HepG2 (cell line): ENCODE data around the gene XKR7. TPM values are rescaled to one million over a fixed set of nuclear protein-coding genes. Genes with fewer than 3 reads are reported as not detected.

ENCODE experiments used
- ATAC-seq: fragments of 200-7000 bp; cut with Tn5 transposase; 3 replicates; pipeline ENCODE4 v1.9.1; 2020; ENCODE audit warnings: mild to moderate bottlenecking, moderate library complexity
- BruUV-seq: library from RNA; stranded (reverse); fragments of 400-500 nt; replicated peaks from 2 replicates; lab custom pipeline; 2021; lab: Mats Ljungman, UMichigan
- CTCF ChIA-PET: fragments of 300-600 bp; formaldehyde crosslinking; extraction: SDS; loops from one replicate; lab custom pipeline; 2021; ENCODE audit warnings: low total read pairs, inconsistent platforms, low intra/inter-chr PET ratio; lab: Yijun Ruan, JAX
- POLR2A ChIA-PET: fragments of 350-600 bp; sonication (Branson Sonifier 250); formaldehyde crosslinking; loops from one replicate; lab custom pipeline; 2020; ENCODE audit warnings: antibody characterized with exemption, inconsistent platforms; lab: Yijun Ruan, JAX
- DNase-seq: peaks from one replicate; pipeline ENCODE4 v3.0.0-alpha.2; 2015; ENCODE audit warnings: low spot score
- FAIRE-seq: peaks from 3 replicates; lab custom pipeline; 2011; peaks lifted over from hg19 to GRCh38; lab: Jason Lieb, UNC
- H2AFZ ChIP-seq: one replicate; pipeline ENCODE4 v1.6.1; 2011; ENCODE audit warnings: low read length, inconsistent platforms
- H3K27ac ChIP-seq: fragments of 300-600 bp; 3 replicates; pipeline ENCODE4 v1.8.0; 2011; ENCODE audit warnings: mixed run types, mild to moderate bottlenecking, mixed read lengths, low read length, inconsistent platforms; ENCODE audit not compliant: insufficient read depth; ENCODE audit errors: extremely low read length
- H3K27me3 ChIP-seq, 2 experiments: fragments of 200-600 bp in 1 of 2; 2 replicates in 1 of 2; 3 replicates in 1 of 2; pipeline versions ENCODE4 v1.6.0 to v1.8.0; 2011; ENCODE audit warnings: low read length in 2 of 2, mild to moderate bottlenecking in 2 of 2, moderate library complexity in 2 of 2, inconsistent platforms in 1 of 2; ENCODE audit not compliant: insufficient read depth in 2 of 2, control insufficient read depth in 1 of 2
- H3K36me3 ChIP-seq, 2 experiments: fragments of 200-600 bp in 1 of 2; replicated peaks in 1 of 2; 2 replicates in 1 of 2; 3 replicates in 1 of 2; pipeline versions ENCODE4 v1.5.1 to v1.8.0; 2011; ENCODE audit warnings: low read length in 2 of 2, inconsistent platforms in 1 of 2; ENCODE audit not compliant: insufficient read depth in 2 of 2, control insufficient read depth in 1 of 2
- H3K4me1 ChIP-seq: 2 replicates; pipeline ENCODE4 v1.5.1; 2012; ENCODE audit warnings: low read length, inconsistent platforms; ENCODE audit not compliant: insufficient read depth
- H3K4me2 ChIP-seq: 2 replicates; pipeline ENCODE4 v1.6.0; 2011; ENCODE audit warnings: low read depth, low read length, inconsistent platforms
- H3K4me3 ChIP-seq, 3 experiments: fragments of 200-600 bp in 1 of 3; sonication (generic), shearing (Covaris generic) in 1 of 3; replicated peaks in 1 of 3; 2 replicates each; pipeline ENCODE4 v1.5.1; 2011 to 2016; ENCODE audit warnings: low read length in 3 of 3, inconsistent platforms in 2 of 3, low read depth in 2 of 3, mild to moderate bottlenecking in 2 of 3, control low read depth in 1 of 3, mixed read lengths in 1 of 3; ENCODE audit not compliant: insufficient read depth in 1 of 3
- H3K79me2 ChIP-seq: one replicate; pipeline ENCODE4 v1.6.1; 2011; ENCODE audit warnings: low read length, inconsistent platforms; ENCODE audit not compliant: insufficient read depth
- H3K9ac ChIP-seq: 2 replicates; pipeline ENCODE4 v1.6.0; 2011; ENCODE audit warnings: mild to moderate bottlenecking, low read depth, low read length, inconsistent platforms; ENCODE audit not compliant: insufficient read depth
- H3K9me3 ChIP-seq: 2 replicates; pipeline ENCODE4 v1.5.1; 2012; ENCODE audit warnings: mild to moderate bottlenecking, low read length
- H4K20me1 ChIP-seq: 2 replicates; pipeline ENCODE4 v1.6.0; 2011; ENCODE audit warnings: inconsistent platforms, mild to moderate bottlenecking, low read length, moderate library complexity; ENCODE audit not compliant: insufficient read depth
- BCL6 ChIP-seq: IDR thresholded peaks from 2 replicates; pipeline ENCODE4 v1.6.1; 2016; ENCODE audit warnings: missing genetic modification reagents, missing compliant biosample characterization
- HNF4A ChIP-seq: sonication (generic); formaldehyde crosslinking; IDR thresholded peaks from 2 replicates; pipeline ENCODE4 v1.4.0; 2020; ENCODE audit warnings: missing genetic modification reagents
- HNF4G ChIP-seq, 2 experiments: sonication (generic) in 1 of 2; formaldehyde crosslinking in 1 of 2; IDR thresholded peaks; 2 replicates each; pipeline versions ENCODE4 v1.4.0 to v1.6.1; 2011 to 2020; ENCODE audit warnings: borderline replicate concordance in 2 of 2, low read depth in 2 of 2, mild to moderate bottlenecking in 2 of 2, low read length in 1 of 2, missing genetic modification reagents in 1 of 2, moderate library complexity in 1 of 2
- KLF15 ChIP-seq: sonication (generic); formaldehyde crosslinking; IDR thresholded peaks from 2 replicates; pipeline ENCODE4 v1.8.1; 2023; ENCODE audit warnings: borderline replicate concordance, mild to moderate bottlenecking, inconsistent platforms, missing genetic modification reagents, mixed read lengths
- MEF2D ChIP-seq: sonication (generic); formaldehyde crosslinking; IDR thresholded peaks from 2 replicates; pipeline ENCODE4 v1.5.1; 2020; ENCODE audit warnings: mild to moderate bottlenecking, missing genetic modification reagents
- NCOR1 ChIP-seq: fragments of 200-600 bp; sonication (generic); IDR thresholded peaks from 2 replicates; pipeline ENCODE4 v1.7.0; 2017; ENCODE audit warnings: antibody characterized with exemption, low read length, borderline replicate concordance
- NR2F1 ChIP-seq, 2 experiments: fragments of 450-650 bp in 1 of 2; formaldehyde crosslinking in 1 of 2; IDR thresholded peaks; 2 replicates each; pipeline versions ENCODE4 v1.5.0 to v1.6.1; 2016 to 2020; ENCODE audit warnings: mild to moderate bottlenecking in 1 of 2, missing compliant biosample characterization in 1 of 2, missing genetic modification reagents in 1 of 2, moderate library complexity in 1 of 2
- NR2F6 ChIP-seq, 2 experiments: IDR thresholded peaks; 2 replicates each; pipeline ENCODE4 v1.6.1; 2016; ENCODE audit warnings: antibody characterized with exemption in 1 of 2, mild to moderate bottlenecking in 1 of 2
- PTBP1 ChIP-seq: fragments of 200-400 bp; formaldehyde crosslinking; IDR thresholded peaks from 2 replicates; pipeline ENCODE4 v1.6.1; 2018; ENCODE audit warnings: low read length, low read depth; ENCODE audit not compliant: poor library complexity, severe bottlenecking
- RARA ChIP-seq: IDR thresholded peaks from 2 replicates; pipeline ENCODE4 v1.6.1; 2016; ENCODE audit warnings: missing genetic modification reagents, missing compliant biosample characterization
- RFX1 ChIP-seq: fragments of 450-650 bp; IDR thresholded peaks from 2 replicates; pipeline ENCODE4 v1.6.1; 2017
- RXRA ChIP-seq: sonication (generic); formaldehyde crosslinking; IDR thresholded peaks from 2 replicates; pipeline ENCODE4 v1.5.1; 2020; ENCODE audit warnings: missing genetic modification reagents
- SKI ChIP-seq: fragments of 450-650 bp; IDR thresholded peaks from one replicate; pipeline ENCODE4 v1.6.1; 2018; ENCODE audit warnings: mild to moderate bottlenecking; ENCODE audit not compliant: partially characterized antibody
- SOX13 ChIP-seq, 3 experiments: fragments of 450-650 bp in 1 of 3; sonication (generic) in 1 of 3; formaldehyde crosslinking in 1 of 3; IDR thresholded peaks in 2 of 3; conservative IDR thresholded peaks in 1 of 3; 2 replicates each; pipeline versions ENCODE4 v1.5.0 to v1.6.1; 2016 to 2020; ENCODE audit warnings: antibody characterized with exemption in 1 of 3, mild to moderate bottlenecking in 1 of 3, missing compliant biosample characterization in 1 of 3, missing genetic modification reagents in 1 of 3, moderate library complexity in 1 of 3
- SOX5 ChIP-seq: IDR thresholded peaks from 2 replicates; pipeline ENCODE4 v1.6.1; 2016; ENCODE audit warnings: borderline replicate concordance
- TEAD3 ChIP-seq: optimal IDR thresholded peaks from 2 replicates; pipeline ENCODE3; 2016; ENCODE audit warnings: borderline replicate concordance
- YEATS2 ChIP-seq: sonication (generic); formaldehyde crosslinking; IDR thresholded peaks from 2 replicates; pipeline ENCODE4 v1.4.0; 2020; ENCODE audit warnings: missing genetic modification reagents, borderline replicate concordance
- ZNF3 ChIP-seq: IDR thresholded peaks from 2 replicates; pipeline ENCODE4 v1.7.0; 2017; ENCODE audit warnings: inconsistent platforms
- WGBS: methylation state at CpG from one replicate; pipeline ENCODE4 v1.1.6; 2017; ENCODE audit warnings: low lambda C conversion rate; 5-methylcytosine and 5-hydroxymethylcytosine counted together
- in situ Hi-C: cut with HindIII; loops from 2 replicates; pipeline ENCODE4 v1.10.0; 2017; ENCODE audit warnings: low pct_unique_long_range_greater_than_20kb; ENCODE audit not compliant: extremely low pct_ligation_motif_present
- intact Hi-C: fragments of 100-400 bp; cut with micrococcal nuclease; formaldehyde crosslinking; loops from one replicate; pipeline ENCODE4 v1.10.0; 2022; ENCODE audit not compliant: unreplicated experiment
- polyA plus RNA-seq, 8 experiments: library from polyadenylated mRNA; depleted of rRNA in 3 of 8; stranded (reverse) in 7 of 8; unstranded in 1 of 8; fragments of >200 nt; fragmentation: Illumina TruSeq in 4 of 8; extraction: Trizol in 4 of 8; gene quantifications; 2 replicates each; pipeline versions ENCODE4 v1.2.1 to v1.2.3, GENCODE V29; 2011 to 2016; ENCODE audit warnings: low read depth in 4 of 8, missing spikeins in 1 of 8, mixed read lengths in 1 of 8; ENCODE audit not compliant: insufficient read depth in 1 of 8
- total RNA-seq, 5 experiments: library from RNA; depleted of rRNA; stranded (reverse); fragments of >200 nt; fragmentation: Illumina TruSeq; extraction: Trizol; gene quantifications; 2 replicates each; pipeline ENCODE4 v1.2.3, GENCODE V29; 2016; ENCODE audit warnings: low read depth in 1 of 5
- TF ChIP-seq, protein P1 (sequence below): conservative IDR thresholded peaks from 2 replicates; pipeline ENCODE4 v1.6.1; 2018; ENCODE audit warnings: missing genetic modification reagents

Gene XKR7
- total and polyA plus RNA-seq, 2 of the 13 experiments (the other 11 are each of a cell fraction or from before 2014, with no cell fraction given), result not detected

DNA sequence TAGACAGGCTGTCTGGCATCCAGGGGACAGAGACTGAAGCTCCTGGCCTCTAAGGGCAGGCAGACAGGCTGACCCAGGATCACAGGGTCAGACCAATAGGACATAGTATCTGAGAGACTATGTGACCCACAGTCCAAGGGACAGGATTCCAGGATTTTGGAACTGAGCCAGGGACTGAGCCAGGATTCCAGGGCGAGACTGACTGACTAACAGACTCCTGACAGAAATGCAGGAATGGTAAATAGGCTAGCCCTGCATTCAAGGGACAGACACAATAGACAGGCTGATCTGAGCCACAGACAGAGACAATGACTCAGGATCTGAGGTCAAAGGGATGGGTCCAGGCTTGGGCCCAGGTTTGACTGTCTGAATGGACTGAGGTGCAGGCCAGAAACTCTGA, 19.8 kb downstream of the XKR7 start:
- Histone ChIP-seq H3K4me3 (no peak overlapping the region), H3K9me3 (no peaks in the 10 kb centered on the region), H3K27ac (no peak overlapping the region), H4K20me1 (no peaks in the 10 kb centered on the region), H3K4me2 (no peak overlapping the region), H3K36me3 (no peaks in the 10 kb centered on the region), H3K27me3 (peaks cover 0 to 17% of the 10 kb centered on the region in 2 experiments; a peak in 4 of 5 replicates), H2AFZ (no peak overlapping the region), H3K9ac (no peak overlapping the region), H3K4me1 (no peaks in the 10 kb centered on the region), H3K79me2 (no peaks in the 10 kb centered on the region)
- peak; percentile 45 for DNase-seq
- TF ChIP-seq RFX1, result no peak
- 0 out of 2 replicates have a peak, but pooled peaks have one; percentile 41 for TF ChIP-seq RARA (CRISPR knock-in tag)
- TF ChIP-seq ZNF3 (CRISPR knock-in tag), result peak; percentile 91
- 0 out of 2 replicates have a peak, but pooled peaks have one; percentile 18 for TF ChIP-seq SOX5
- TF ChIP-seq, protein P1, sequence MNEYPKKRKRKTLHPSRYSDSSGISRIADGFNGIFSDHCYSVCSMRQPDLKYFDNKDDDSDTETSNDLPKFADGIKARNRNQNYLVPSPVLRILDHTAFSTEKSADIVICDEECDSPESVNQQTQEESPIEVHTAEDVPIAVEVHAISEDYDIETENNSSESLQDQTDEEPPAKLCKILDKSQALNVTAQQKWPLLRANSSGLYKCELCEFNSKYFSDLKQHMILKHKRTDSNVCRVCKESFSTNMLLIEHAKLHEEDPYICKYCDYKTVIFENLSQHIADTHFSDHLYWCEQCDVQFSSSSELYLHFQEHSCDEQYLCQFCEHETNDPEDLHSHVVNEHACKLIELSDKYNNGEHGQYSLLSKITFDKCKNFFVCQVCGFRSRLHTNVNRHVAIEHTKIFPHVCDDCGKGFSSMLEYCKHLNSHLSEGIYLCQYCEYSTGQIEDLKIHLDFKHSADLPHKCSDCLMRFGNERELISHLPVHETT (CRISPR knock-in tag), result no peak
- peak; percentile 71 for TF ChIP-seq HNF4A (CRISPR knock-in tag)
- no peak for TF ChIP-seq YEATS2 (CRISPR knock-in tag)
- TF ChIP-seq RXRA (CRISPR knock-in tag), result 0 out of 2 replicates have a peak, but pooled peaks have one; percentile 18
- peak; percentile 67 for TF ChIP-seq TEAD3 (CRISPR knock-in tag)
- TF ChIP-seq NCOR1, result 0 out of 2 replicates have a peak, but pooled peaks have one; percentile 63
- TF ChIP-seq BCL6 (CRISPR knock-in tag), result 0 out of 2 replicates have a peak, but pooled peaks have one; percentile 26
- no peak for TF ChIP-seq PTBP1
- TF ChIP-seq KLF15 (CRISPR knock-in tag), result no peak
- TF ChIP-seq NR2F6 (IDR thresholded peaks at IDR 0.05), result no peak
- TF ChIP-seq NR2F6 (CRISPR knock-in tag; IDR thresholded peaks at IDR 0.05), result peak; percentile 34; the same call in 1 of the 2 replicates
- no peak for TF ChIP-seq MEF2D (CRISPR knock-in tag)
- TF ChIP-seq NR2F1 (CRISPR knock-in tag; IDR thresholded peaks at IDR 0.05), result peak; percentile 12 to 75; a peak in 1 of 4 replicates
- TF ChIP-seq SOX13 (IDR thresholded peaks at IDR 0.05), result no peak
- TF ChIP-seq SOX13 (CRISPR knock-in tag; conservative IDR thresholded peaks at IDR 0.05 in 1 of 2, IDR thresholded peaks at IDR 0.05 in 1 of 2), result 0 out of 4 replicates have a peak, but pooled peaks of 1 of the 2 experiments have one; percentile 11
- TF ChIP-seq HNF4G (IDR thresholded peaks at IDR 0.05; ENCODE audit: borderline replicate concordance, low read depth, low read length), result peak; percentile 35; the same call in 1 of the 2 replicates
- no peak for TF ChIP-seq HNF4G (CRISPR knock-in tag; IDR thresholded peaks at IDR 0.05; ENCODE audit: borderline replicate concordance, low read depth)
- TF ChIP-seq SKI, result peak; percentile 96
- no TSS peak for BruUV-seq
- in situ Hi-C loops, result no loop called here
- ChIA-PET CTCF (no interaction called here), POLR2A (no interaction called here)
- 8% methylated on average over 1 of the region's 1 CpG for WGBS
- intact Hi-C loops, result no loop called here
- FAIRE-seq, result peak; percentile 66
- peak; percentile 67 for ATAC-seq
